Ramos (cell line): ENCODE data around the gene RANBP17.

ENCODE experiments used
- in situ Hi-C: fragments of 300-500 bp; cut with MboI; formaldehyde crosslinking; loops from one replicate; pipeline ENCODE4 v1.14.3; 2022; ENCODE audit warnings: low sequenced_read_pairs; ENCODE audit not compliant: unreplicated experiment

Gene RANBP17

DNA sequence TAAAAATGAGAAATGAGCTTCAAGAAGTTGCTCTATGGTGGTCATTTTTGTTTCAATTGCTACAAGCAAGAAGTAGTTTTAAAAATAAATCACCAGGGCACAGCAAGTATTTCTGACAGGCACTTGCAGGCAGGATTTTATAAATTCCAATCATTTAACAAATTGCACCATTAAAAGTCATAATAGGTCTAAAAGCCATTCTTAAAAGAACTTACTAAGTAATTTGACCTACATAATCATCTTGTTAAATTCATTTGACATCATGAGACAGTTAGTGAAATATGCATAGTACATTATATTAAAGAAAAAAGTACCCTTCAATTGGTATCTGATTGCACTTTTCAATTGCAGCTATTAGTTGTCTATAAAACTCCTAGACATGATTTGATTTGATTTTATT is 478.2 kb downstream of the RANBP17 start:
- in situ Hi-C loops, result loop anchor here (10.0 kb wide), 1 partner anchor 595 kb away; no protein-coding TSS in a partner anchor

DNA sequence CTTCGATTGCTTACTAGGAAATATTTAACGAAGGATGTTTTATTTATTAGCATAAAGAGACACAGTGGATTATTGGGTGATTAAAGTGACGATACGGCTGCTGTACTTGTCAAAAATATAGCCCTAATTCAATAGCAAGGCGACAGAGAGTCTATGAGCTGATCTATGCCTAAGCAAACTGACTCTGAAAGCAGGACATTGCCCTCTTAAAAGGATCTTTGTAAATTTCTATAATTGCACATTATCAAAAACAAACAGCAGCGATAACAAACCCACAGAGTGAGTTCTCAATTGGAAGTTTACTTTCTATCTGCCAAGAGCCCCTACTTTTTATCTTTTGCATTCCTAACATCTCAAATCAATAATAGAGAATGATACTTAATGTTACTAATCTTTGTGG is 478.7 kb downstream of the RANBP17 start:
- in situ Hi-C loops, result loop anchor here (10.0 kb wide), 1 partner anchor 596 kb away; no protein-coding TSS in a partner anchor

DNA sequence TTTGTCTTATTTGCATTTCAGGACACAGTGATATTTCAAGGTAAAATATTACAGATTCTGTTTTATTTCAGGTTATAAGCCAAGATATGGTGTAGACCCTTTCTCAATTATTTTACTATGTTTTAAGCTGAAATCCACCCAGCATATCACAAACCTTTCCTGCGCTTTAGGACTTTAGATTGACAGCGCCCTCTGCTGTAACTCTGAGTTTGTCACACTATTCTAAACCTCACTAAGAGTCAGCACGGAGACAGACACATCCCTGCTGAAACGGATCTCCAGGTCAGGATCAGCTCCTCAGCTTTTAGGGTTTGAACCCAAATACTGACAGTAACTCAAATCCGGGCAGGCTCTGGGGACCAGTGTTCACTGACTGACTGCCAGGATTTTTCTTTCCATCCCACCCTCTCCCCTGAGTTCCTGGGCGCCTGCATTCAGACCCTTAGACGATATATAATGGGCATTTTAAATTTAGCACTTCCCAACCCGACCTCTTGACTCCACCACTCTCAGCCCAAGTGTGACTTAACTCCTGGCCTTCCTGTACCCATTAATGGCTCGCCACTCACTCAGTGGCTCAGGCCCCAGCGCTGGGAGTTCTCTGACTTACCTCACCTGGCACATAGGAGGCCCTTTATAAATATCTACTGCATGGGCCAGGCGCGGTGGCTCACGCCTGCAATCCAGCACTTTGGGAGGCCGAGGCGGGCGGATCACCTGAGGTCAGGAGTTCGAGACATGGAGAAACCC is 480.7 kb downstream of the RANBP17 start:
- in situ Hi-C loops, result loop anchor here (10.0 kb wide), 1 partner anchor 598 kb away; no protein-coding TSS in a partner anchor

DNA sequence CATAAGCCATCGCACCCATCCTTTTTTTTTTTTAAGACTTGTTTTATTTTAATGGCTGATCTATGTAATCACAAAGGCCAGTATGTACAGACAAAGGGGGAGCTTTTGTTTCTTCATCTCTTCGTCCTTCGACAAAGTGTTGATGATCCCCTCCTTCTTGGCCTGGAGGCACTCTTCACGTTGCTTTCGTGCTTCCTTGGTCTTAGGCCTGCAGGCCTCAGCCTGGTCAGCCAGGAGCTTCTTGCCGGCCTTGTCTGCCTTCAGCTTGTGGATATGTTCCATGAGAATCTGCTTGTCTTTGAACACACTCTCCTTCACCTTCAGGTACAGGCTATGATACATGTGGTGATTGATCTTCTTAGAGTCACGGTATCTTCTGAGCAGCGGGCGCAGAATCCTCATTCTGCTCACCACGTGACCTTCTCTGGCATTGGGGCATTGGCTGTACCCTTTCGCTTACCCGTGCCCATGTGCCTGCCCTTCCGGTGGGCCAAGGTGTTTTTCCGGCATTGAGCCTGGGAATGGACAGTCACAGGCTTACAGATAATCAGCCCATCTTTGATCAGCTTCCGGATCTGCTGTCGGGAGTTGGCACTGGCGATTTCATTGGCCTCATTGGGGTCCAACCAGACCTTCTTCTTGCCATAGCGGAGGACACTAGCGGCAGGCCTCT is 483.3 kb downstream of the RANBP17 start:
- in situ Hi-C loops, result loop anchor here (10.0 kb wide), 1 partner anchor 600 kb away; no protein-coding TSS in a partner anchor
